Mucosa of rectum (tissue), 2 donors: ENCODE results near the gene RAMACL.

ENCODE experiments used
- H3K27ac ChIP-seq, 2 donors: one replicate each; pipeline ENCODE4 v1.7.0; 2013; ENCODE audit warnings: inconsistent platforms in 2 of 2, low read depth in 2 of 2, low read length in 2 of 2
- H3K27me3 ChIP-seq, 2 donors: one replicate each; pipeline ENCODE4 v1.7.0; 2013; ENCODE audit warnings: low read length in 2 of 2; ENCODE audit not compliant: control insufficient read depth in 2 of 2, insufficient read depth in 2 of 2
- H3K36me3 ChIP-seq, 2 donors: one replicate each; pipeline ENCODE4 v1.7.0; 2013; ENCODE audit warnings: low read length in 2 of 2; ENCODE audit not compliant: control insufficient read depth in 2 of 2, insufficient read depth in 2 of 2
- H3K4me1 ChIP-seq, 2 donors: one replicate each; pipeline ENCODE4 v1.7.0; 2013; ENCODE audit warnings: low read length in 2 of 2, mild to moderate bottlenecking in 1 of 2; ENCODE audit not compliant: control insufficient read depth in 2 of 2, insufficient read depth in 2 of 2
- H3K4me3 ChIP-seq, 2 donors: one replicate each; pipeline ENCODE4 v1.7.0; 2013; ENCODE audit warnings: low read length in 2 of 2
- H3K9ac ChIP-seq, 2 donors: one replicate each; pipeline ENCODE4 v1.7.0; 2013; ENCODE audit warnings: low read length in 2 of 2, low read depth in 1 of 2, mild to moderate bottlenecking in 1 of 2
- H3K9me3 ChIP-seq, 2 donors: one replicate each; pipeline ENCODE4 v1.7.0; 2013; ENCODE audit warnings: low read length in 2 of 2; ENCODE audit not compliant: control insufficient read depth in 2 of 2
- donor health status: healthy.
- donor health status: Normal muscosa, but diverticular disease.

The RAMACL gene

GRCh38 chr6:166618251-166618650 is 31.8 kb upstream of the RAMACL start:
- Histone ChIP-seq H3K9ac (no peak overlapping the region), H3K9me3 (no peaks in the 10 kb centered on the region), H3K27ac (no peak overlapping the region), H3K4me3 (no peak overlapping the region), H3K27me3 (peaks cover 0 to 2% of the 10 kb centered on the region in 2 donors), H3K4me1 (peaks cover 0 to 2% of the 10 kb centered on the region in 2 donors), H3K36me3 (no peaks in the 10 kb centered on the region)

- no peaks in the 10 kb centered on the region for H3K9me3 ChIP-seq
- H3K9ac ChIP-seq: no peak overlapping the region
- no peak overlapping the region for H3K4me3 ChIP-seq
- H3K36me3 ChIP-seq: no peaks in the 10 kb centered on the region
- H3K4me1 ChIP-seq: peaks cover 0 to 2% of the 10 kb centered on the region in 2 donors
- no peak overlapping the region for H3K27ac ChIP-seq
- H3K27me3 ChIP-seq: peaks cover 0 to 2% of the 10 kb centered on the region in 2 donors
Measured at GRCh38 chr6:166617359-166617758, 30.9 kb upstream of the RAMACL start.

- Histone ChIP-seq H3K9me3 (no peaks in the 10 kb centered on the region), H3K4me3 (no peak overlapping the region), H3K27me3 (peaks cover 0 to 2% of the 10 kb centered on the region in 2 donors), H3K9ac (no peak overlapping the region), H3K4me1 (peaks cover 0 to 2% of the 10 kb centered on the region in 2 donors), H3K36me3 (no peaks in the 10 kb centered on the region), H3K27ac (no peak overlapping the region)
Measured at GRCh38 chr6:166616261-166617238, 30.1 kb upstream of the RAMACL start.

- Histone ChIP-seq H3K9ac (no peak overlapping the region), H3K9me3 (no peaks in the 10 kb centered on the region), H3K4me3 (no peak overlapping the region)
Measured at GRCh38 chr6:166615059-166615770, 28.7 kb upstream of the RAMACL start.

GRCh38 chr6:166614589-166614988 is 28.1 kb upstream of the RAMACL start:
- no peak overlapping the region for H3K4me3 ChIP-seq

More at GRCh38 chr6:166615059-166615770, 28.7 kb upstream of the RAMACL start:
- no peak overlapping the region for H3K27ac ChIP-seq
- H3K36me3 ChIP-seq: no peaks in the 10 kb centered on the region
- H3K27me3 ChIP-seq: no peaks in the 10 kb centered on the region
- H3K4me1 ChIP-seq: no peaks in the 10 kb centered on the region

GRCh38 chr6:166614171-166614583 is 27.7 kb upstream of the RAMACL start:
- Histone ChIP-seq H3K4me1 (no peaks in the 10 kb centered on the region), H3K27me3 (no peaks in the 10 kb centered on the region), H3K4me3 (no peak overlapping the region), H3K27ac (peak overlapping the region in 1 of 2 donors; percentile 6), H3K9me3 (no peaks in the 10 kb centered on the region), H3K9ac (no peak overlapping the region), H3K36me3 (no peaks in the 10 kb centered on the region)

More at GRCh38 chr6:166614589-166614988, 28.1 kb upstream of the RAMACL start:
- Histone ChIP-seq H3K4me1 (no peaks in the 10 kb centered on the region), H3K27me3 (no peaks in the 10 kb centered on the region), H3K36me3 (no peaks in the 10 kb centered on the region), H3K9me3 (no peaks in the 10 kb centered on the region), H3K27ac (peak overlapping the region in 1 of 2 donors; percentile 6), H3K9ac (no peak overlapping the region)

GRCh38 chr6:166613027-166613426 is 26.5 kb upstream of the RAMACL start:
- Histone ChIP-seq H3K9ac (no peak overlapping the region), H3K36me3 (no peaks in the 10 kb centered on the region), H3K4me1 (peaks cover 0 to 2% of the 10 kb centered on the region in 2 donors), H3K27me3 (no peaks in the 10 kb centered on the region), H3K4me3 (no peak overlapping the region), H3K27ac (no peak overlapping the region), H3K9me3 (no peaks in the 10 kb centered on the region)

GRCh38 chr6:166612471-166612881 is 26.0 kb upstream of the RAMACL start:
- Histone ChIP-seq H3K4me3 (no peak overlapping the region), H3K27me3 (no peaks in the 10 kb centered on the region), H3K27ac (no peak overlapping the region), H3K9me3 (no peaks in the 10 kb centered on the region), H3K4me1 (peaks cover 0 to 2% of the 10 kb centered on the region in 2 donors), H3K9ac (no peak overlapping the region), H3K36me3 (no peaks in the 10 kb centered on the region)

GRCh38 chr6:166611631-166612030 is 25.2 kb upstream of the RAMACL start:
- H3K27me3 ChIP-seq: no peaks in the 10 kb centered on the region
- H3K4me3 ChIP-seq: no peak overlapping the region
- H3K4me1 ChIP-seq: peaks cover 0 to 2% of the 10 kb centered on the region in 2 donors
- H3K36me3 ChIP-seq: no peaks in the 10 kb centered on the region
- no peak overlapping the region for H3K9ac ChIP-seq
- no peaks in the 10 kb centered on the region for H3K9me3 ChIP-seq
- H3K27ac ChIP-seq: no peak overlapping the region

GRCh38 chr6:166610069-166610468 is 23.6 kb upstream of the RAMACL start:
- Histone ChIP-seq H3K9me3 (no peaks in the 10 kb centered on the region), H3K4me1 (peaks cover 0 to 2% of the 10 kb centered on the region in 2 donors), H3K4me3 (no peak overlapping the region), H3K9ac (no peak overlapping the region), H3K36me3 (no peaks in the 10 kb centered on the region), H3K27ac (no peak overlapping the region), H3K27me3 (no peaks in the 10 kb centered on the region)
